Measurements from ENCODE around the gene BANF2.

BANF2 gene

GRCh38 chr20:17681726-17682102 is 18.1 kb upstream of the BANF2 start:
- peaks cover 7% of the 10 kb centered on the region for H3K4me1 ChIP-seq
- H3K9me3 ChIP-seq (ENCODE audit: control insufficient read depth, low read length): no peaks in the 10 kb centered on the region
- peak overlapping the region; percentile 52 for H3K4me2 ChIP-seq (ENCODE audit: low read length)
- no peak for TF ChIP-seq CTCF (IDR thresholded peaks at IDR 0.05)
- no peaks in the 10 kb centered on the region for H3K36me3 ChIP-seq (ENCODE audit: control insufficient read depth, insufficient read depth, low read length)
- H3K27ac ChIP-seq: peak overlapping the region; percentile 87
- peaks cover 32% of the 10 kb centered on the region for H3K79me2 ChIP-seq
- H3K27me3 ChIP-seq (ENCODE audit: control insufficient read depth, insufficient read depth, low read length): no peaks in the 10 kb centered on the region
- peak overlapping the region; percentile 88 for H2AFZ ChIP-seq
- peak overlapping the region; percentile 62 for H3K4me3 ChIP-seq (ENCODE audit: low read depth, low read length)
- H3K9ac ChIP-seq: no peak overlapping the region

GRCh38 chr20:17682103-17682888 is 17.5 kb upstream of the BANF2 start, which contains the start of gene RRBP1:
Gene RRBP1, minus strand, starts transcription at chr20:17682242. Its CDS starts 21,735 bp downstream, at chr20:17660507.
- Histone ChIP-seq H3K27me3 (ENCODE audit: control insufficient read depth, insufficient read depth, low read length) (no peaks in the 10 kb centered on the region), H3K9ac (no peak within 1 kb of the TSS), H3K36me3 (ENCODE audit: control insufficient read depth, insufficient read depth, low read length) (no peaks in the 10 kb centered on the region), H2AFZ (peak within 1 kb of the TSS; percentile 88), H3K4me3 (ENCODE audit: low read depth, low read length) (peak within 1 kb of the TSS; percentile 62), H3K27ac (peak within 1 kb of the TSS; percentile 87), H3K9me3 (ENCODE audit: control insufficient read depth, low read length) (no peaks in the 10 kb centered on the region), H3K4me2 (ENCODE audit: low read length) (peak within 1 kb of the TSS; percentile 78), H3K79me2 (peaks cover 28% of the 10 kb centered on the region), H3K4me1 (peaks cover 7% of the 10 kb centered on the region)
- TF ChIP-seq CTCF (IDR thresholded peaks at IDR 0.05): peak; percentile 63

- Histone ChIP-seq H3K4me1 (peaks cover 7% of the 10 kb centered on the region), H3K4me2 (ENCODE audit: low read length) (peak overlapping the region; percentile 78), H3K36me3 (ENCODE audit: control insufficient read depth, insufficient read depth, low read length) (no peaks in the 10 kb centered on the region), H3K79me2 (peaks cover 22% of the 10 kb centered on the region), H3K4me3 (ENCODE audit: low read depth, low read length) (peak overlapping the region; percentile 54), H3K9ac (no peak overlapping the region), H2AFZ (peak overlapping the region; percentile 86), H3K9me3 (ENCODE audit: control insufficient read depth, low read length) (no peaks in the 10 kb centered on the region), H3K27ac (no peak overlapping the region), H3K27me3 (ENCODE audit: control insufficient read depth, insufficient read depth, low read length) (no peaks in the 10 kb centered on the region)
- TF ChIP-seq CTCF (IDR thresholded peaks at IDR 0.05): no peak
These were observed 16.9 kb upstream of the BANF2 start for GRCh38 chr20:17682889-17683198.

GRCh38 chr20:17683218-17684076 is 16.3 kb upstream of the BANF2 start:
- no peak overlapping the region for H3K4me3 ChIP-seq (ENCODE audit: low read depth, low read length)
- no peaks in the 10 kb centered on the region for H3K27me3 ChIP-seq (ENCODE audit: control insufficient read depth, insufficient read depth, low read length)
- no peak overlapping the region for H3K4me2 ChIP-seq (ENCODE audit: low read length)
- no peaks in the 10 kb centered on the region for H3K36me3 ChIP-seq (ENCODE audit: control insufficient read depth, insufficient read depth, low read length)
- no peaks in the 10 kb centered on the region for H3K9me3 ChIP-seq (ENCODE audit: control insufficient read depth, low read length)
- peaks cover 18% of the 10 kb centered on the region for H3K79me2 ChIP-seq
- no peak overlapping the region for H2AFZ ChIP-seq
- TF ChIP-seq CTCF (IDR thresholded peaks at IDR 0.05): no peak
- no peak overlapping the region for H3K27ac ChIP-seq
- H3K4me1 ChIP-seq: peaks cover 5% of the 10 kb centered on the region
- no peak overlapping the region for H3K9ac ChIP-seq

Data from parathyroid adenoma (tissue), 2 donors.